Karpas-422 (cell line): ENCODE data around the gene UPF1. TPM values are rescaled to one million over a fixed set of nuclear protein-coding genes. Genes with fewer than 3 reads are reported as not detected.

Experiments
- DNase-seq: peaks from one replicate; pipeline ENCODE4 v3.0.0-alpha.2; 2015
- H2AFZ ChIP-seq: fragments of 200-600 bp; sonication (generic); 2 replicates; pipeline ENCODE4 v1.6.1; 2014; ENCODE audit warnings: antibody characterized with exemption, low read length, mixed read lengths
- H3K27ac ChIP-seq: fragments of 200-600 bp; sonication (generic); 2 replicates; pipeline ENCODE4 v1.5.1; 2014; ENCODE audit warnings: mild to moderate bottlenecking, low read length, moderate library complexity
- H3K27me3 ChIP-seq: fragments of 200-600 bp; sonication (generic); 2 replicates; pipeline ENCODE4 v1.6.1; 2014; ENCODE audit warnings: low read length, mixed read lengths
- H3K36me3 ChIP-seq: fragments of 200-600 bp; sonication (generic); 2 replicates; pipeline ENCODE4 v1.6.1; 2014; ENCODE audit warnings: low read length, mixed read lengths; ENCODE audit not compliant: insufficient read depth
- H3K4me1 ChIP-seq: fragments of 200-600 bp; sonication (generic); 2 replicates; pipeline ENCODE4 v1.6.1; 2014; ENCODE audit warnings: mild to moderate bottlenecking, low read length, mixed read lengths
- H3K4me2 ChIP-seq: fragments of 200-600 bp; sonication (generic); 2 replicates; pipeline ENCODE4 v1.6.1; 2014; ENCODE audit warnings: low read length, low read depth, mild to moderate bottlenecking; ENCODE audit not compliant: poor library complexity, severe bottlenecking
- H3K4me3 ChIP-seq: fragments of 200-600 bp; sonication (generic); 2 replicates; pipeline ENCODE4 v1.5.1; 2014; ENCODE audit warnings: mild to moderate bottlenecking, antibody characterized with exemption, low read length, mixed read lengths
- H3K79me2 ChIP-seq: fragments of 200-600 bp; sonication (generic); 2 replicates; pipeline ENCODE4 v1.6.1; 2014; ENCODE audit warnings: mild to moderate bottlenecking, low read length, mixed read lengths
- H3K9ac ChIP-seq: fragments of 200-600 bp; sonication (generic); 2 replicates; pipeline ENCODE4 v1.6.0; 2014; ENCODE audit warnings: low read length
- H3K9me2 ChIP-seq: fragments of 200-600 bp; sonication (generic), shearing (Covaris generic); replicated peaks from 2 replicates; pipeline ENCODE4 v1.6.0; 2014; ENCODE audit warnings: mild to moderate bottlenecking, low read length, moderate library complexity; ENCODE audit not compliant: insufficient read depth
- H3K9me3 ChIP-seq: fragments of 300-700, 200-600 bp; sonication (generic); 2 replicates; pipeline ENCODE4 v1.6.1; 2014; ENCODE audit warnings: low read length, mixed read lengths
- H4K20me1 ChIP-seq: fragments of 200-600 bp; sonication (generic); 2 replicates; pipeline ENCODE4 v1.6.1; 2014; ENCODE audit warnings: mild to moderate bottlenecking, antibody characterized with exemption, low read length, low read depth; ENCODE audit not compliant: insufficient read depth
- total RNA-seq: library from RNA; depleted of rRNA; stranded (reverse); fragments of >200 nt; shearing (Covaris generic); gene quantifications from 2 replicates; pipeline ENCODE4 v1.2.3, GENCODE V29; 2014; ENCODE audit warnings: low replicate concordance

UPF1 gene
- total RNA-seq, 1 experiment from 2014 or later, result 30.6 TPM

DNA sequence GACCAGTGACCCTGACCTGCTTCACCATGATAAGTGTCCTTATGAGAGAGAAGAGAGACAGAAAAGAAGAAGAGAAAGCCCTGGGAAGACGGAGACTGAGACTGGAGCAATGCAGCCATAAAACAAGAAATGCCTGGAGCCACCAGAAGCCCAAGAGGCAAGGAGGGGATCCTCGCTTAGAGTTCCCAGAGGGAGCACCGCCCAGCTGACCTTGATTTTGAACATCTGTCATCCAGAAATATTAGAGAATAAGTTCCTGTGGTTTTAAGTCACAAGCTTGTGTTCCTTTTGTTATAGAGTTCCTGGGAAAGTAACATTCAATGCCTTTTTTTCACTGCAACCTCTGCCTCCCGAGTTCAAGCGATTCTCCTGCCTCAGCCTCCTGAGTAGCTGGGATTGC is 44.0 kb downstream of the UPF1 start:
- H3K27me3 ChIP-seq, result no peaks in the 10 kb centered on the region
- H3K4me1 ChIP-seq, result no peaks in the 10 kb centered on the region
- no peaks in the 10 kb centered on the region for H3K79me2 ChIP-seq
- H2AFZ ChIP-seq, result no peak overlapping the region
- H3K4me2 ChIP-seq, result no peak overlapping the region
- DNase-seq, result no peak
- no peak overlapping the region for H3K4me3 ChIP-seq
- no peak overlapping the region for H3K27ac ChIP-seq
- 0 out of 2 replicates have a peak, but pooled peaks cover 4% of the 10 kb centered on the region for H3K36me3 ChIP-seq
- H3K9me2 ChIP-seq, result no peaks in the 10 kb centered on the region
- no peak overlapping the region for H3K9ac ChIP-seq
- no peaks in the 10 kb centered on the region for H3K9me3 ChIP-seq
- H4K20me1 ChIP-seq, result no peaks in the 10 kb centered on the region

GRCh38 chr19:18876865-18877264 is 45.1 kb downstream of the UPF1 start:
- H3K27ac ChIP-seq, result no peak overlapping the region
- H3K36me3 ChIP-seq, result 0 out of 2 replicates have a peak, but pooled peaks cover 4% of the 10 kb centered on the region
- no peak overlapping the region for H3K4me2 ChIP-seq
- H3K4me1 ChIP-seq, result no peaks in the 10 kb centered on the region
- no peak overlapping the region for H2AFZ ChIP-seq
- no peaks in the 10 kb centered on the region for H3K79me2 ChIP-seq
- no peak overlapping the region for H3K9ac ChIP-seq
- no peaks in the 10 kb centered on the region for H3K27me3 ChIP-seq
- H3K9me2 ChIP-seq, result no peaks in the 10 kb centered on the region
- H3K4me3 ChIP-seq, result no peak overlapping the region
- no peaks in the 10 kb centered on the region for H3K9me3 ChIP-seq
- no peaks in the 10 kb centered on the region for H4K20me1 ChIP-seq
- no peak for DNase-seq

DNA sequence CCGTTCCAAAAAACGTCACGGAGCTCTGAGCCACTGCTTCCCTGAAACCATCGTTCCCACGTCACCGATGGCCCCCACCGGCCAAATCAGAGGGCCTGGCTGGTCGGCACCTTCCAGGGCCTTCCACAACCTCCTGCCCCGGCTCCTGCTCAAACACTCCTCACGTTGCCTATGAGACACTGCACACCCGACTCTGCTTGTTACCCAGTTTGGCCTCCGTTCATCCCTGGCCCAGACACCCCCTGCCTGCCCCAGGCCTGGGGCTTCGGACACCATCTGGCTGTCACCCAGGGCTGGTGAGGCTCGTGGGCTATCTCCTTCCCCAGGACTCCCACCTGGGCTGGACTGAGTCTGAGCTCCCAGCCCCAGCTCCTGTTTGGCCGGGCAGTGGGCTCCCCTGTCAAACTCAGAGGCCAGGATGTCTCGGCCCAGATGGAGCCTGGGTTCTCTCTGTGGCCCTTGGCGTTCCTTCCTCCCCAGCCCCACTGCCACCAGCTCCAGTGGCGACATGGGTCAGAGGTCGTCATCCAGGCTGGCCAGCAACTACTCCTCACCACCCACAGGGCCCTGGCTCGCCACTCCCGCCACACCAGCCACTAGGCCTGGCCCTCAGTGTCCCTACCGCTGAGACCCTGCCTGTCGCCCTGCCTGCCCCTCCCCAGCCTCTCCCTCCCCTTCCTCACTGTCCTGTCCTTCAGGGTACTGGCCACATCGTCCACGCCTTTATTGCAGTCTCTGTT is 46.5 kb downstream of the UPF1 start:
- no peak for DNase-seq
- Histone ChIP-seq H3K4me1 (no peaks in the 10 kb centered on the region), H2AFZ (no peak overlapping the region), H3K9me3 (no peaks in the 10 kb centered on the region), H3K9ac (no peak overlapping the region), H3K36me3 (0 out of 2 replicates have a peak, but pooled peaks cover 4% of the 10 kb centered on the region), H3K27ac (no peak overlapping the region), H3K79me2 (no peaks in the 10 kb centered on the region), H4K20me1 (no peaks in the 10 kb centered on the region), H3K4me3 (no peak overlapping the region), H3K27me3 (no peaks in the 10 kb centered on the region), H3K4me2 (no peak overlapping the region), H3K9me2 (no peaks in the 10 kb centered on the region)

DNA sequence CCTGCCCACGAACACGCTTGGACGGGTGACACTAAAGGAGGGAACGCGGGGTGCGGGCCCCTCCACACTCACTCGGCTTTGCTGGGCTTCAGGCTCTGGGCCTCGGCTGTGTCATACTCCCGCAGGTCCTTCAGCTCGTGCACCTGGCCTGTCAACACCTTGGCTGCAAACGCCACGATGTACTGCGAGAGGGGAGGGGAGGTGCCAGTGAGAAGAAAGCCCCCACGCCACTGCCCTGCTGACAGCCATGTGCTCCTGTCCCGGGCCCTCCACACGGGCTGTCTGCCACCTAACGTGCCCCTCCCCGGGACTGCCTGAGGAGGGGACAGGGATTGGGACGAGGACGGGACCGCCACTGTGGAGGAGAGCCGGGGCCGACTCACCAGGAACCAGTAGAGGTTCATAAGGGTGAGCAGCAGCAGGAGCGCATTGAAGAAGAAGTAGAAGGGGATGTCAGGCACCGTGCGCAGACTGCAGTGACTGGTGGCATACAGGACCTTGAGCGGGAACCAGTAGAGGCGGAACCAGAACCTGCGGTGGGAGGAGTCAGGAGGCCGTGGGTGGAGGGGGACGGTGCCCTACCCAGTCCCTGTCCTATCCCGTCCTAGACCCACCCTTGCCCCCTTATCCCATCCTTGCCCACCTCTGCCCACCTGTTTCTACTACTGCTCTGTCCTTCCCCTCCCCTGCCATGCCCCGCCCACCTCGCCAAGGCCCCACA is 47.3 kb downstream of the UPF1 start:
- Histone ChIP-seq H2AFZ (no peak overlapping the region), H3K4me3 (no peak overlapping the region), H4K20me1 (no peaks in the 10 kb centered on the region), H3K4me2 (no peak overlapping the region), H3K4me1 (no peaks in the 10 kb centered on the region), H3K9me3 (no peaks in the 10 kb centered on the region), H3K9ac (no peak overlapping the region), H3K9me2 (no peaks in the 10 kb centered on the region), H3K27me3 (no peaks in the 10 kb centered on the region), H3K27ac (no peak overlapping the region), H3K79me2 (no peaks in the 10 kb centered on the region), H3K36me3 (0 out of 2 replicates have a peak, but pooled peaks cover 4% of the 10 kb centered on the region)
- no peak for DNase-seq

DNA sequence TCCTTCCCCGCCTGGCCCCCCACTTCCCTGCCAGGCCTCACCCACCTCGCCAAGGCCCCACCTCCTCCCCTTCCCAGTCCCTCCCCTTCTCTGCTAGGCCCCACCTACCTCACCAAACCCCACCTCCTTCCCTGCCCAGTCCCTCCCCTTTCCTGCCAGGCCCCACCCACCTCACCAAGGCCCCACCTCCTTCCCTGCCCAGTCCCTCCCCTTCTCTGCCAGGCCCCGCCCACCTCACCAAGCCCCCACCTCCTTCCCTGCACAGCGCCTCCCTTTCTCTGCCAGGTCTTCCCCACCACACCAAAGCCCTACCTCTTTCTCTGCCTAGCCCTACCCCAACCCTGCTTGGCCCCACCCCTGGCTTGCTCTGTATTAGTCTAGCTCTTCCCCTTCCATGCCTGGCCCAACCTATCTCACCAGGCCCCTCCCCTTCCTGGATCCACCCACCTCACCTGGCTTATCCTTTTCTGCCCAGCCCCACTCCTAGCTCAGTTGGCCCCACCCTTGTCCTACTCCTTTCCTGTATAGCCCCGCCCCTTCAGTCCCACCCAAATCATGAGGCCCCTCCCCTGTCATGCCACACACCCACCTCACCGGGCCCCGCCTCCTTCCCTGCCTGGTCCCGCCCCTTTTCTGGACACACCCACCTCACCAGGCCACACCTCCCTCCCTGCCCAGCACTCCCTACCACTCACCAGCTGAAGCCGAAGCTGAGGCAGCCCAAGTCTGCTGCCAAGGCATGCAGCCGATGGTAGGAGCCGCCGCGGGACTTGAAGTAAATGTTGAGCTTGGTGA is 48.0 kb downstream of the UPF1 start:
- Histone ChIP-seq H3K9me2 (no peaks in the 10 kb centered on the region), H3K36me3 (0 out of 2 replicates have a peak, but pooled peaks cover 4% of the 10 kb centered on the region), H3K4me2 (no peak overlapping the region), H3K27me3 (no peaks in the 10 kb centered on the region), H3K27ac (no peak overlapping the region), H4K20me1 (no peaks in the 10 kb centered on the region), H3K9ac (no peak overlapping the region), H3K4me1 (no peaks in the 10 kb centered on the region), H3K4me3 (no peak overlapping the region), H2AFZ (no peak overlapping the region), H3K79me2 (no peaks in the 10 kb centered on the region), H3K9me3 (no peaks in the 10 kb centered on the region)
- peak; percentile 95 for DNase-seq

DNA sequence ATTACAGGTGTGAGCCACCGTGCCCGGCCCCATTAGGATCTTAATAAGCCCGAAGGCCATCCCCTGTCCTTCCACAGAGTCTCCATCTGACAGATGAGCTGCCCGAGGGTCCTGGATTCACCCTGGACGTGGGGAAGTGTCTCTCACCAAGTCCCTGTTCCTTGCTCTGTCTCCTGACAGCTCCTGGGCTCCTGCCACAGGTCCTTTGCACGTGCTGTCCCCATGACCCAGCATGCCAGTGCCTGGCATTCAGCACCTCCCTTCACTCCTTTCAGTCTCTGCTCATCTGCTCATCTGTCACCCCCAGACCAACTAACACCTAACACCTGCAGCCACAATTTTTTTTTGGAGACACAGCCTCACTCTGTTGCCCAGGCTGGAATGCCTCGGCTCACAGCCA is 49.7 kb downstream of the UPF1 start:
- H3K79me2 ChIP-seq, result no peaks in the 10 kb centered on the region
- H3K9ac ChIP-seq, result no peak overlapping the region
- H2AFZ ChIP-seq, result no peak overlapping the region
- no peak for DNase-seq
- H3K9me2 ChIP-seq, result no peaks in the 10 kb centered on the region
- no peaks in the 10 kb centered on the region for H4K20me1 ChIP-seq
- 0 out of 2 replicates have a peak, but pooled peaks cover 4% of the 10 kb centered on the region for H3K36me3 ChIP-seq
- H3K4me3 ChIP-seq, result no peak overlapping the region
- no peaks in the 10 kb centered on the region for H3K4me1 ChIP-seq
- H3K9me3 ChIP-seq, result no peaks in the 10 kb centered on the region
- no peaks in the 10 kb centered on the region for H3K27me3 ChIP-seq
- H3K27ac ChIP-seq, result no peak overlapping the region
- no peak overlapping the region for H3K4me2 ChIP-seq

DNA sequence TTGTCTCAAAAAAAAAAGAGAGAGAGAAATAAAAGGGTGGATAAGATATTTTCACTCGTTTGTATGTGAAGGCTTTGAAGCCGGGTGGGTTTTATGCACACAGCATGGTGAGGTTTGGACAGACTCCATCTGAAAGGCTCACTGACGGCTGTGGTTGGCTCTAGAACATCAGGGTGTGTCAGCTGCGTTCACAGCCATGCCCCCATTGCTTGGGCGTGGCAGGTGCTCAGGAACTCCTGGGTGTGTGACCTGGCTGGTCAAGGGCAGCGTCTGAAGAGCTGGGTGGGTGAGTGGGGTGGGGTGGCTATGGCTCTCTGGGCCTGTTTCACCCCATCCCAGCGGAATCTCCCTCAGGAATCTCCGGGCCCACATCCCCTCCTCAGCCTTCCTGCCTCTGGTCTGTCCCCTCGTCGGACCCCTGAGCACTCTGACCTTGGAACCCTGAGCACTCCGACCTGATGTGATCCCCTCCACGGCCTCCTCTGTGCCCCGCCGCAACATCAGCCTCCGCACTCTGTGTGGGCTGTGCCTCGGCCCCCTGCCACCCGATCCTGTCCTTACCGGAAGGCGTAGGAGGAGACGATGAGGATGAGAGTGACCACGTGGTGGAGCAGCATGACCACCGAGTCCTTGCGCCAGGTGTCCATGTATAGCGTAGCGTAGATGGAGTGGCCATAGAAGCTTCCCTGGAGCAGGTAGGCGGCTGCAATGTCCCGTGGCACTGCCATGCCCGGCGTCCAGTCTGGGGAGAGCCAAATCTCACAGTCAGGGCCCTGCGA is 52.0 kb downstream of the UPF1 start:
- Histone ChIP-seq H3K79me2 (no peaks in the 10 kb centered on the region), H3K27ac (no peak overlapping the region), H3K4me2 (no peak overlapping the region), H3K9me3 (no peaks in the 10 kb centered on the region), H3K27me3 (no peaks in the 10 kb centered on the region), H4K20me1 (no peaks in the 10 kb centered on the region), H3K4me3 (no peak overlapping the region), H3K9ac (no peak overlapping the region), H3K4me1 (no peaks in the 10 kb centered on the region), H3K36me3 (no peaks in the 10 kb centered on the region), H3K9me2 (no peaks in the 10 kb centered on the region), H2AFZ (no peak overlapping the region)
- DNase-seq, result no peak
